Measurements from ENCODE around the gene ATXN1. TPM values are rescaled to one million over a fixed set of nuclear protein-coding genes. Genes with fewer than 3 reads are reported as not detected.

Gene ATXN1
- polyA plus RNA-seq, 1 donor from 2014 or later: 28.2 TPM

- no peak overlapping the region for H2AFZ ChIP-seq (ENCODE audit: low read depth, low read length)
- H3K79me2 ChIP-seq (replicated peaks; ENCODE audit: insufficient read depth, low read length): no peaks in the 10 kb centered on the region
- H3K9ac ChIP-seq (ENCODE audit: low read length): no peak overlapping the region
- H3K27me3 ChIP-seq (ENCODE audit: insufficient read depth, low read depth, low read length): no peaks in the 10 kb centered on the region
- H3K4me2 ChIP-seq (ENCODE audit: low read length): no peak overlapping the region
- no peaks in the 10 kb centered on the region for H4K20me1 ChIP-seq (ENCODE audit: insufficient read depth)
- H3K9me2 ChIP-seq (ENCODE audit: insufficient read depth, low read length): no peaks in the 10 kb centered on the region
- H3K4me3 ChIP-seq (ENCODE audit: low read length): no peak overlapping the region
- no peaks in the 10 kb centered on the region for H3K36me3 ChIP-seq (ENCODE audit: insufficient read depth, low read length)
- no peaks in the 10 kb centered on the region for H3K9me3 ChIP-seq (ENCODE audit: low read length)
- TF ChIP-seq CTCF (IDR thresholded peaks at IDR 0.05; ENCODE audit: poor library complexity, severe bottlenecking) (no peak), SMC3 (conservative IDR thresholded peaks at IDR 0.05; ENCODE audit: poor library complexity) (no peak), POLR2AphosphoS5 (IDR thresholded peaks at IDR 0.05) (no peak), TAF1 (IDR thresholded peaks at IDR 0.05; ENCODE audit: low read depth) (no peak), REST (IDR thresholded peaks at IDR 0.05; ENCODE audit: borderline replicate concordance) (no peak), MXI1 (conservative IDR thresholded peaks at IDR 0.05; ENCODE audit: poor library complexity, severe bottlenecking) (no peak), EZH2 (IDR thresholded peaks at IDR 0.05; ENCODE audit: borderline replicate concordance, insufficient read depth, low read length, poor library complexity, severe bottlenecking) (no peak)
- no peak overlapping the region for H3K27ac ChIP-seq (ENCODE audit: low read length)
- H3F3A ChIP-seq (ENCODE audit: insufficient read depth, low read length, poor library complexity, severe bottlenecking): no peaks in the 10 kb centered on the region
Measured at GRCh38 chr6:16679050-16679449, 82.2 kb downstream of the ATXN1 start.

DNA sequence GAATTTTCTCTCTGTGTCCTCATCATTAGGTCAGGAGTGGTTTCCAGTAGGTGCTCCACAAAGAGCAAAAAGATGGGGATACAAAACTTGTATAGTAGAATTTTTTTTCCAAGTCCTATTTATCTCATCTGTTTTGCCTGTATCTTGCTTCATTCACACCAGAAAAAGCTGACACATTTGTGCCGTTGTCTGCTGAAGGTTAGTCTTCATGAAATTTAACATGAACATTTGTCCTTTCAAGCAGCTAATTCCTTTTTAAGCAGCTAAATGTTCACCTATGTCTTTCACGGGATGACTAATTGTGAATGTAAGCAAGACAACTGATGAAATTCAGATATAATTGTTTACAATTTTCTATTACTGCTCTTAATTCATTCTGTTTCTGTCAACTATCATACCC, 83.8 kb downstream of the ATXN1 start:
- no peak overlapping the region for H3K27ac ChIP-seq (ENCODE audit: low read length)
- no peaks in the 10 kb centered on the region for H3K27me3 ChIP-seq (ENCODE audit: insufficient read depth, low read depth, low read length)
- H4K20me1 ChIP-seq (ENCODE audit: insufficient read depth): no peaks in the 10 kb centered on the region
- peak overlapping the region; percentile 10 for H3K4me3 ChIP-seq (ENCODE audit: low read length)
- no peaks in the 10 kb centered on the region for H3K79me2 ChIP-seq (replicated peaks; ENCODE audit: insufficient read depth, low read length)
- no peak overlapping the region for H3K9ac ChIP-seq (ENCODE audit: low read length)
- TF ChIP-seq SMC3 (conservative IDR thresholded peaks at IDR 0.05; ENCODE audit: poor library complexity) (no peak), EZH2 (IDR thresholded peaks at IDR 0.05; ENCODE audit: borderline replicate concordance, insufficient read depth, low read length, poor library complexity, severe bottlenecking) (no peak), CTCF (IDR thresholded peaks at IDR 0.05; ENCODE audit: poor library complexity, severe bottlenecking) (no peak), MXI1 (conservative IDR thresholded peaks at IDR 0.05; ENCODE audit: poor library complexity, severe bottlenecking) (no peak), EP300 (conservative IDR thresholded peaks at IDR 0.05; ENCODE audit: poor library complexity, severe bottlenecking) (no peak), TAF1 (IDR thresholded peaks at IDR 0.05; ENCODE audit: low read depth) (no peak), RAD21 (conservative IDR thresholded peaks at IDR 0.05) (no peak), REST (IDR thresholded peaks at IDR 0.05; ENCODE audit: borderline replicate concordance) (no peak), POLR2AphosphoS5 (IDR thresholded peaks at IDR 0.05) (no peak)
- no peak overlapping the region for H3K4me2 ChIP-seq (ENCODE audit: low read length)
- no peaks in the 10 kb centered on the region for H3K9me2 ChIP-seq (ENCODE audit: insufficient read depth, low read length)
- H3K9me3 ChIP-seq (ENCODE audit: low read length): no peaks in the 10 kb centered on the region
- no peaks in the 10 kb centered on the region for H3K36me3 ChIP-seq (ENCODE audit: insufficient read depth, low read length)
- no peak overlapping the region for H2AFZ ChIP-seq (ENCODE audit: low read depth, low read length)
- H3F3A ChIP-seq (ENCODE audit: insufficient read depth, low read length, poor library complexity, severe bottlenecking): no peaks in the 10 kb centered on the region

Data from neural cell (in vitro differentiated cells).